ENCODE results near the gene NME2. TPM values are rescaled to one million over a fixed set of nuclear protein-coding genes. Genes with fewer than 3 reads are reported as not detected.
A peak's percentile ranks its signal among the peaks of the same experiment; 100 is the strongest.

Gene NME2
- total RNA-seq, 1 donor = 524 TPM

DNA sequence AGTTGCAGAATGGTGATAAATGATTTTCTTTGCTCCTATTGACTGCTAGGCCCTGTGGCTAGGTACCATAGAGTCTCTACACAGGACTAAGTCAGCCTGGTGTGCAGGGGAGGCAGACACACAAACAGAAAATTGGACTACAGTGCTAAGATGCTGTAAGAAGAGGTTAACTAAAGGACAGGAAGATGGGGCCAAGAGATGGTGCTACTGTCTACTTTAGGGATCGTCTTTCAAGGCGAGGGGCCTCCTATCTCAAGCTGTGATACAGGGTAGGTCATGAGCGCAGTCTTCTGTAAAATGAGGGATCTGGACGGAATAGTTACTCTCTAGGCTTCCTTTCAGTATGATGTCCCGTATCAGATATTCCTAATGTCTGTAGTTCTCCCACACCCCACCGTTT, 12.0 kb upstream of the NME2 start:
- Histone ChIP-seq H3K4me3 (ENCODE audit: insufficient read depth, low read length) (peak overlapping the region; percentile 83), H3K27ac (ENCODE audit: low read depth, low read length) (peak overlapping the region; percentile 93), H3K4me1 (ENCODE audit: insufficient read depth, low read length) (peaks cover 15% of the 10 kb centered on the region), H3K4me2 (ENCODE audit: insufficient read depth, low read length) (peak overlapping the region; percentile 83), H3K27me3 (ENCODE audit: insufficient read depth, low read length) (no peaks in the 10 kb centered on the region), H3K79me2 (ENCODE audit: insufficient read depth, low read length) (peaks cover 58% of the 10 kb centered on the region), H3K36me3 (ENCODE audit: insufficient read depth, low read length) (peaks cover 32% of the 10 kb centered on the region), H3K9me3 (ENCODE audit: low read depth, low read length) (no peaks in the 10 kb centered on the region), H2AFZ (ENCODE audit: low read length) (peak overlapping the region; percentile 96), H4K20me1 (ENCODE audit: insufficient read depth, low read length) (peaks cover 11% of the 10 kb centered on the region)
- no peak for TF ChIP-seq CTCF (IDR thresholded peaks at IDR 0.05; ENCODE audit: extremely low read depth, low read depth, low read length)
- peak; percentile 68 for DNase-seq (ENCODE audit: insufficient read length, low spot score, missing footprints)

DNA sequence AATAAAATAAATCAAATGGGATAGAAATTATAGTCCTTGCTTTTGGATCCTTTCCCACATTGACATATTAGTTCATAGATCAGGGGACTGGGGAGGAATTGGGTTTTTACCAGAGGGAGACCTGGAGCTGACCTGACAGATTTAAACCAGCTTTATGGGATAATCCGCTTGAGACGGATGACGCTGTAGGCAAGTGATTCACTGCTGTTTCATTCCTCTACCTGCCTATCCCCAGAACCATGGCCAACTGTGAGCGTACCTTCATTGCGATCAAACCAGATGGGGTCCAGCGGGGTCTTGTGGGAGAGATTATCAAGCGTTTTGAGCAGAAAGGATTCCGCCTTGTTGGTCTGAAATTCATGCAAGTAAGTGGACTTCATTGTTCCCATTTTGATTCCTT, 10.8 kb upstream of the NME2 start:
- Histone ChIP-seq H2AFZ (ENCODE audit: low read length) (no peak overlapping the region), H4K20me1 (ENCODE audit: insufficient read depth, low read length) (peaks cover 14% of the 10 kb centered on the region), H3K36me3 (ENCODE audit: insufficient read depth, low read length) (peaks cover 41% of the 10 kb centered on the region), H3K4me2 (ENCODE audit: insufficient read depth, low read length) (peak overlapping the region; percentile 83), H3K79me2 (ENCODE audit: insufficient read depth, low read length) (peaks cover 65% of the 10 kb centered on the region), H3K9me3 (ENCODE audit: low read depth, low read length) (no peaks in the 10 kb centered on the region), H3K4me3 (ENCODE audit: insufficient read depth, low read length) (no peak overlapping the region), H3K27ac (ENCODE audit: low read depth, low read length) (no peak overlapping the region), H3K4me1 (ENCODE audit: insufficient read depth, low read length) (peaks cover 15% of the 10 kb centered on the region), H3K27me3 (ENCODE audit: insufficient read depth, low read length) (no peaks in the 10 kb centered on the region)
- DNase-seq (ENCODE audit: insufficient read length, low spot score, missing footprints) = no peak
- TF ChIP-seq CTCF (IDR thresholded peaks at IDR 0.05; ENCODE audit: extremely low read depth, low read depth, low read length) = no peak

DNA sequence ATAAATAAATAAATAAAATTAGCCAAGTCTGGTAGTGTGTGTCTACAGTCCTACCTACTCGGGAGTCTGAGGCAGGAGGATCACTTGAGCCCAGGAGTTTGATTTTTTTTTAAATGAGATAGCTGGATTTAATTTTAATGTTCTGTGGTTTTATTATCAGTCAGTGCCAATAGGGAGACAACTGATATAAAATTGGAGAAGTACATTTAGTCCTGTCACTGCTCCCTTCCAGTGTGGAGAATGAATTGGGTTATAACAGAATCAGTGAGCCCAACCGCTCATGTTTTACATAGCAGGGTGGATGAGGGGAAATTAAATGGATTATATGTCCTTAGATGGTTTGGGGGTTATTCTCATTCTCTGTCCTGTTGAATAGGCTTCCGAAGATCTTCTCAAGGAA, 6.6 kb upstream of the NME2 start:
- Histone ChIP-seq H3K79me2 (ENCODE audit: insufficient read depth, low read length) (peaks cover 53% of the 10 kb centered on the region), H4K20me1 (ENCODE audit: insufficient read depth, low read length) (peaks cover 14% of the 10 kb centered on the region), H3K4me1 (ENCODE audit: insufficient read depth, low read length) (peaks cover 5% of the 10 kb centered on the region), H3K9me3 (ENCODE audit: low read depth, low read length) (no peaks in the 10 kb centered on the region), H3K27ac (ENCODE audit: low read depth, low read length) (no peak overlapping the region), H3K36me3 (ENCODE audit: insufficient read depth, low read length) (peaks cover 68% of the 10 kb centered on the region), H3K27me3 (ENCODE audit: insufficient read depth, low read length) (no peaks in the 10 kb centered on the region), H3K4me3 (ENCODE audit: insufficient read depth, low read length) (no peak overlapping the region), H2AFZ (ENCODE audit: low read length) (no peak overlapping the region), H3K4me2 (ENCODE audit: insufficient read depth, low read length) (no peak overlapping the region)
- no peak for TF ChIP-seq CTCF (IDR thresholded peaks at IDR 0.05; ENCODE audit: extremely low read depth, low read depth, low read length)
- DNase-seq (ENCODE audit: insufficient read length, low spot score, missing footprints) = no peak

DNA sequence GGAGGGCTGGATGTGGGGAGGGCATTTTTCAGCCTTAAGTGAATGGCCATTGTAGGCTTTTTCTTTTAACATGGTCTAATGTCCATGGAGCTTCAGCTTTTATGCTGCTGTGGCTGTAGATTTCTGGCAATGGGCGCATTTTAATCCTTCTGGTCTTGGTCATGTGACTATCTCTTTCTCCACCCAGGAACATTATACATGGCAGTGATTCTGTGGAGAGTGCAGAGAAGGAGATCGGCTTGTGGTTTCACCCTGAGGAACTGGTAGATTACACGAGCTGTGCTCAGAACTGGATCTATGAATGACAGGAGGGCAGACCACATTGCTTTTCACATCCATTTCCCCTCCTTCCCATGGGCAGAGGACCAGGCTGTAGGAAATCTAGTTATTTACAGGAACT, 4.7 kb upstream of the NME2 start:
- TF ChIP-seq CTCF (IDR thresholded peaks at IDR 0.05; ENCODE audit: extremely low read depth, low read depth, low read length) = no peak
- Histone ChIP-seq H3K27me3 (ENCODE audit: insufficient read depth, low read length) (no peaks in the 10 kb centered on the region), H3K4me3 (ENCODE audit: insufficient read depth, low read length) (no peak overlapping the region), H3K4me1 (ENCODE audit: insufficient read depth, low read length) (peaks cover 3% of the 10 kb centered on the region), H3K9me3 (ENCODE audit: low read depth, low read length) (no peaks in the 10 kb centered on the region), H3K4me2 (ENCODE audit: insufficient read depth, low read length) (no peak overlapping the region), H4K20me1 (ENCODE audit: insufficient read depth, low read length) (peaks cover 8% of the 10 kb centered on the region), H3K36me3 (ENCODE audit: insufficient read depth, low read length) (peaks cover 56% of the 10 kb centered on the region), H3K79me2 (ENCODE audit: insufficient read depth, low read length) (peaks cover 47% of the 10 kb centered on the region), H3K27ac (ENCODE audit: low read depth, low read length) (no peak overlapping the region), H2AFZ (ENCODE audit: low read length) (no peak overlapping the region)
- DNase-seq (ENCODE audit: insufficient read length, low spot score, missing footprints) = peak; percentile 62

Data from osteoblast (primary cell).